ENCODE measurements around the gene HAO1.

GRCh38 chr20:7912551-7912950 lies 27.7 kb downstream of the HAO1 start:
- TF ChIP-seq, protein P1, sequence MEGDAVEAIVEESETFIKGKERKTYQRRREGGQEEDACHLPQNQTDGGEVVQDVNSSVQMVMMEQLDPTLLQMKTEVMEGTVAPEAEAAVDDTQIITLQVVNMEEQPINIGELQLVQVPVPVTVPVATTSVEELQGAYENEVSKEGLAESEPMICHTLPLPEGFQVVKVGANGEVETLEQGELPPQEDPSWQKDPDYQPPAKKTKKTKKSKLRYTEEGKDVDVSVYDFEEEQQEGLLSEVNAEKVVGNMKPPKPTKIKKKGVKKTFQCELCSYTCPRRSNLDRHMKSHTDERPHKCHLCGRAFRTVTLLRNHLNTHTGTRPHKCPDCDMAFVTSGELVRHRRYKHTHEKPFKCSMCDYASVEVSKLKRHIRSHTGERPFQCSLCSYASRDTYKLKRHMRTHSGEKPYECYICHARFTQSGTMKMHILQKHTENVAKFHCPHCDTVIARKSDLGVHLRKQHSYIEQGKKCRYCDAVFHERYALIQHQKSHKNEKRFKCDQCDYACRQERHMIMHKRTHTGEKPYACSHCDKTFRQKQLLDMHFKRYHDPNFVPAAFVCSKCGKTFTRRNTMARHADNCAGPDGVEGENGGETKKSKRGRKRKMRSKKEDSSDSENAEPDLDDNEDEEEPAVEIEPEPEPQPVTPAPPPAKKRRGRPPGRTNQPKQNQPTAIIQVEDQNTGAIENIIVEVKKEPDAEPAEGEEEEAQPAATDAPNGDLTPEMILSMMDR (IDR thresholded peaks at IDR 0.05) = no peak
- TF ChIP-seq POLR2A (IDR thresholded peaks at IDR 0.05) = no peak

Measured in adrenal gland (tissue), 5 donors.